ENCODE measurements around the gene KCNK10. TPM values are rescaled to one million over a fixed set of nuclear protein-coding genes. Genes with fewer than 3 reads are reported as not detected.

The KCNK10 gene
- total RNA-seq, 1 donor from 2014 or later, result 0.09 TPM

- H3K27ac ChIP-seq, result no peak overlapping the region
- intact Hi-C loops (cut with DNase I), result no loop called here
- H3K27me3 ChIP-seq, result no peaks in the 10 kb centered on the region
- no peaks in the 10 kb centered on the region for H3K9me3 ChIP-seq
- no peaks in the 10 kb centered on the region for H3K36me3 ChIP-seq
- ATAC-seq, result no peak
- DNase-seq, result no peak
- TF ChIP-seq, protein P1, sequence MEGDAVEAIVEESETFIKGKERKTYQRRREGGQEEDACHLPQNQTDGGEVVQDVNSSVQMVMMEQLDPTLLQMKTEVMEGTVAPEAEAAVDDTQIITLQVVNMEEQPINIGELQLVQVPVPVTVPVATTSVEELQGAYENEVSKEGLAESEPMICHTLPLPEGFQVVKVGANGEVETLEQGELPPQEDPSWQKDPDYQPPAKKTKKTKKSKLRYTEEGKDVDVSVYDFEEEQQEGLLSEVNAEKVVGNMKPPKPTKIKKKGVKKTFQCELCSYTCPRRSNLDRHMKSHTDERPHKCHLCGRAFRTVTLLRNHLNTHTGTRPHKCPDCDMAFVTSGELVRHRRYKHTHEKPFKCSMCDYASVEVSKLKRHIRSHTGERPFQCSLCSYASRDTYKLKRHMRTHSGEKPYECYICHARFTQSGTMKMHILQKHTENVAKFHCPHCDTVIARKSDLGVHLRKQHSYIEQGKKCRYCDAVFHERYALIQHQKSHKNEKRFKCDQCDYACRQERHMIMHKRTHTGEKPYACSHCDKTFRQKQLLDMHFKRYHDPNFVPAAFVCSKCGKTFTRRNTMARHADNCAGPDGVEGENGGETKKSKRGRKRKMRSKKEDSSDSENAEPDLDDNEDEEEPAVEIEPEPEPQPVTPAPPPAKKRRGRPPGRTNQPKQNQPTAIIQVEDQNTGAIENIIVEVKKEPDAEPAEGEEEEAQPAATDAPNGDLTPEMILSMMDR (IDR thresholded peaks at IDR 0.05), result no peak
- H3K4me1 ChIP-seq, result no peaks in the 10 kb centered on the region
- H3K4me3 ChIP-seq, result no peak overlapping the region
These were observed 89.2 kb downstream of the KCNK10 start for GRCh38 chr14:88233915-88234314.

- H3K36me3 ChIP-seq, result no peaks in the 10 kb centered on the region
- no peak for DNase-seq
- no peaks in the 10 kb centered on the region for H3K27me3 ChIP-seq
- no peak overlapping the region for H3K27ac ChIP-seq
- intact Hi-C loops (cut with DNase I), result no loop called here
- H3K9me3 ChIP-seq, result no peaks in the 10 kb centered on the region
- H3K4me3 ChIP-seq, result no peak overlapping the region
- TF ChIP-seq, protein P1 (IDR thresholded peaks at IDR 0.05), result no peak
- no peaks in the 10 kb centered on the region for H3K4me1 ChIP-seq
- ATAC-seq, result no peak
These were observed 90.3 kb downstream of the KCNK10 start for GRCh38 chr14:88232771-88233170.

- no peak for DNase-seq
- no peaks in the 10 kb centered on the region for H3K4me1 ChIP-seq
- intact Hi-C loops (cut with DNase I), result no loop called here
- H3K27me3 ChIP-seq, result no peaks in the 10 kb centered on the region
- no peak for ATAC-seq
- H3K36me3 ChIP-seq, result no peaks in the 10 kb centered on the region
- H3K9me3 ChIP-seq, result no peaks in the 10 kb centered on the region
- TF ChIP-seq, protein P1 (IDR thresholded peaks at IDR 0.05), result no peak
- H3K27ac ChIP-seq, result no peak overlapping the region
- H3K4me3 ChIP-seq, result no peak overlapping the region
These were observed 91.5 kb downstream of the KCNK10 start for GRCh38 chr14:88231603-88232002.

GRCh38 chr14:88229428-88229827, 93.6 kb downstream of the KCNK10 start:
- Histone ChIP-seq H3K27me3 (no peaks in the 10 kb centered on the region), H3K27ac (no peak overlapping the region), H3K4me1 (no peaks in the 10 kb centered on the region), H3K4me3 (no peak overlapping the region), H3K9me3 (no peaks in the 10 kb centered on the region), H3K36me3 (no peaks in the 10 kb centered on the region)
- TF ChIP-seq, protein P1 (IDR thresholded peaks at IDR 0.05), result no peak
- intact Hi-C loops (cut with DNase I), result no loop called here
- no peak for ATAC-seq
- no peak for DNase-seq

DNA sequence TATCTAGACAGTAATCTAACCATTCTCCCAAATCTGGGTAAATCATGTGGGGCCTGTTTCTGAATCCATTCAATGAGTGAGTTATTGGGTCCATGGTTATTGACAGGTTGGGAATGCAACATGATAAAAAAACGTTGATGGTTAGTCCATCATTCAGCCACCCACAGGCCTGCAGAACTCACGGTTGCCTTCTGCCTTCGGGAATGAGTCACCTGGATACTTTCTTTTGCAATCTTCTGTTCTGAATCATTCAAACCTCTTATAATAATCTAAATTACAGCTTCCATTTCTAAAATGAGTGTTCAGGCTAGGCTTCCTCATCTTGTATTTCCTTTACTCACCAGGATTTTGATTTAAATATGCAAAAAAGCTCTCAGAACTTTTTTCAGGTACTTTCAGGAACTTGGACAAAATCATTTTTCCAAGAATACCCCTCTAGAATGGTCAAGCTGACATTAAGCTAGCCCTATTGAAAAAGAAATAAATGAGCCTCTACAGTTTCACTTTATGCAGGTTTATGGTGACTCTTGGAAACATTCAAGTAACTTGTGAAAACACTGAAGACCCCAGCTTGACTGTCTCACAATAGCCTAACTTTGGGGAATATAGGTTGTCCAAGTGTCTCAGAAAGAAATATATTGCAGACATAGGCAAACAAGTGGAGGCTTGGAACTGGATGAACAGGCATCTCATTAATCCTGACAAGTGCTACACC, 94.4 kb downstream of the KCNK10 start:
- TF ChIP-seq, protein P1 (IDR thresholded peaks at IDR 0.05), result no peak
- intact Hi-C loops (cut with DNase I), result no loop called here
- ATAC-seq, result no peak
- Histone ChIP-seq H3K9me3 (no peaks in the 10 kb centered on the region), H3K4me1 (no peaks in the 10 kb centered on the region), H3K27ac (no peak overlapping the region), H3K4me3 (no peak overlapping the region), H3K27me3 (no peaks in the 10 kb centered on the region), H3K36me3 (no peaks in the 10 kb centered on the region)
- no peak for DNase-seq

DNA sequence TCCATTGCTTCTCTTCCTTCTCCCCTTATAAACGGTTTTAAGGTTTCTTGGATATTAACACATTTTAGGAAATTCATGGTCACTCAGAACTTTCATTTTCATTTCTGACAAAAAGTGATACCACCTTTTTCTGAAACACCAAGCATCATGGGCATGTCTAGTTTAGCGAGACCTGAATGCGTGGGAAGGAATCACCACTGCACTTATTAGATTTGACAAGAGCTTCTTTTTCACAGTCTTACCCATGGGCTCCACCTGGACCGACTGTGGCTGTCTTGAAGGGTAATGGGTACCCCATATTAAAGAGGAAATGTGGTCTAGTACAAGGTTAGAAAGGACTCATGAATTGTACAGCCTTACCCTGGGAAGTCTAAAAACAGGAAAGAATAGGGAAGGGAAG, 95.4 kb downstream of the KCNK10 start:
- Histone ChIP-seq H3K27me3 (no peaks in the 10 kb centered on the region), H3K4me3 (no peak overlapping the region), H3K27ac (no peak overlapping the region), H3K9me3 (no peaks in the 10 kb centered on the region), H3K4me1 (no peaks in the 10 kb centered on the region), H3K36me3 (no peaks in the 10 kb centered on the region)
- DNase-seq (no peak), ATAC-seq (no peak)
- TF ChIP-seq, protein P1 (IDR thresholded peaks at IDR 0.05), result no peak
- intact Hi-C loops (cut with DNase I), result no loop called here

All from upper lobe of right lung (tissue), 1 donor.